GM12878 (cell line): ENCODE measurements around the gene NRXN3. TPM values are rescaled to one million over a fixed set of nuclear protein-coding genes. Genes with fewer than 3 reads are reported as not detected.

Experiments used
- ATAC-seq: fragments of 200-7000 bp; cut with Tn5 transposase; 3 replicates; pipeline ENCODE4 v1.9.1; 2020; ENCODE audit warnings: mild to moderate bottlenecking, moderate library complexity
- BruUV-seq: library from RNA; stranded (reverse); fragments of 400-500 nt; replicated peaks from 2 replicates; lab custom pipeline; 2021; lab: Mats Ljungman, UMichigan
- CTCF ChIA-PET: fragments of 300-600 bp; sonication (Branson Sonifier 250); formaldehyde crosslinking; extraction: SDS; loops from one replicate; lab custom pipeline; 2021; ENCODE audit warnings: inconsistent platforms; lab: Yijun Ruan, JAX
- POLR2A ChIA-PET: fragments of 350-600 bp; formaldehyde crosslinking; extraction: SDS; loops from one replicate; lab custom pipeline; 2021; ENCODE audit warnings: inconsistent platforms; lab: Charles Lee
- RAD21 ChIA-PET: fragments of 300-600 bp; sonication (Branson Sonifier 250); formaldehyde crosslinking; loops from one replicate; lab custom pipeline; 2023; ENCODE audit warnings: antibody characterized with exemption; ENCODE audit not compliant: unreplicated experiment; lab: Charles Lee
- SMC1A ChIA-PET: fragments of 300-600 bp; sonication (Branson Sonifier 250); formaldehyde crosslinking; loops from one replicate; lab custom pipeline; 2023; ENCODE audit not compliant: unreplicated experiment, uncharacterized antibody; lab: Charles Lee
- DNase-seq: peaks from one replicate; pipeline ENCODE4 v3.0.0-alpha.2; 2011; ENCODE audit warnings: low read depth, low spot score
- FAIRE-seq: peaks from 3 replicates; lab custom pipeline; 2011; peaks lifted over from hg19 to GRCh38; lab: Jason Lieb, UNC
- H2AFZ ChIP-seq: 2 replicates; pipeline ENCODE4 v1.6.0; 2011; ENCODE audit warnings: low read depth, low read length, control low read depth; ENCODE audit not compliant: control insufficient read depth
- H3K27ac ChIP-seq: 2 replicates; pipeline ENCODE4 v1.5.1; 2011; ENCODE audit warnings: control low read depth; ENCODE audit not compliant: control insufficient read depth, insufficient read depth
- H3K27me3 ChIP-seq, 2 experiments: replicated peaks in 1 of 2; 2 replicates each; pipeline versions ENCODE4 v1.6.0 to v1.6.1; 2011; ENCODE audit warnings: low read length in 1 of 2; ENCODE audit not compliant: control insufficient read depth in 2 of 2, insufficient read depth in 2 of 2
- H3K36me3 ChIP-seq, 2 experiments: 2 replicates each; pipeline ENCODE4 v1.5.1; 2011; ENCODE audit warnings: low read length in 1 of 2; ENCODE audit not compliant: control insufficient read depth in 2 of 2, insufficient read depth in 2 of 2
- H3K4me1 ChIP-seq: 2 replicates; pipeline ENCODE4 v1.6.1; 2011; ENCODE audit warnings: mild to moderate bottlenecking, low read length, moderate library complexity, mixed read lengths; ENCODE audit not compliant: control insufficient read depth, insufficient read depth
- H3K4me2 ChIP-seq: 2 replicates; pipeline ENCODE4 v1.6.0; 2011; ENCODE audit warnings: control low read depth; ENCODE audit not compliant: control insufficient read depth, insufficient read depth
- H3K4me3 ChIP-seq: fragments of 200-600 bp; sonication (generic); 2 replicates; pipeline ENCODE4 v1.5.1; 2016
- H3K79me2 ChIP-seq: 2 replicates; pipeline ENCODE4 v1.6.0; 2011; ENCODE audit warnings: low read length; ENCODE audit not compliant: control insufficient read depth, insufficient read depth
- H3K9ac ChIP-seq: 2 replicates; pipeline ENCODE4 v1.8.0; 2011; ENCODE audit warnings: low read length, control low read depth, mixed read lengths; ENCODE audit not compliant: control insufficient read depth, insufficient read depth
- H3K9me3 ChIP-seq: replicated peaks from 3 replicates; pipeline ENCODE4 v1.5.1; 2011; ENCODE audit warnings: mild to moderate bottlenecking, low read length; ENCODE audit not compliant: control insufficient read depth, insufficient read depth
- H4K20me1 ChIP-seq: 2 replicates; pipeline ENCODE4 v1.6.0; 2011; ENCODE audit not compliant: control insufficient read depth, insufficient read depth
- BRCA1 ChIP-seq: IDR thresholded peaks from 2 replicates; pipeline ENCODE4 v1.6.1; 2011; ENCODE audit warnings: low read depth, low read length, improper control_type of control experiment
- E4F1 ChIP-seq: fragments of 450-650 bp; IDR thresholded peaks from 2 replicates; pipeline ENCODE4 v1.6.1; 2018; ENCODE audit warnings: borderline replicate concordance, mild to moderate bottlenecking; ENCODE audit not compliant: partially characterized antibody
- FOXK2 ChIP-seq: fragments of 450-650 bp; IDR thresholded peaks from 2 replicates; pipeline ENCODE4 v1.6.1; 2017; ENCODE audit warnings: mild to moderate bottlenecking, moderate library complexity
- GATAD2B ChIP-seq: fragments of 450-650 bp; conservative IDR thresholded peaks from 2 replicates; pipeline ENCODE4 v1.6.1; 2017; ENCODE audit warnings: low read depth, mild to moderate bottlenecking, moderate library complexity
- IRF4 ChIP-seq: IDR thresholded peaks from 2 replicates; pipeline ENCODE4 v1.6.1; 2011; ENCODE audit warnings: low read depth, low read length
- LARP7 ChIP-seq: fragments of 450-650 bp; IDR thresholded peaks from 2 replicates; pipeline ENCODE4 v1.6.1; 2017; ENCODE audit warnings: mild to moderate bottlenecking
- RAD21 ChIP-seq: IDR thresholded peaks from 2 replicates; pipeline ENCODE4 v1.6.1; 2011; ENCODE audit warnings: mild to moderate bottlenecking, low read depth, low read length, moderate library complexity; ENCODE audit not compliant: insufficient read depth
- SMAD5 ChIP-seq: IDR thresholded peaks from 2 replicates; pipeline ENCODE4 v1.6.1; 2016; ENCODE audit warnings: antibody characterized with exemption, low read depth
- SP1 ChIP-seq: IDR thresholded peaks from one replicate; pipeline ENCODE4 v1.6.1; 2011; ENCODE audit warnings: low read depth, low read length
- SUZ12 ChIP-seq: fragments of 200-600 bp; sonication (generic); IDR thresholded peaks from one replicate; pipeline ENCODE4 v1.6.1; 2018; ENCODE audit warnings: antibody characterized with exemption, mild to moderate bottlenecking; ENCODE audit not compliant: unreplicated experiment
- ZNF274 ChIP-seq: IDR thresholded peaks from one replicate; pipeline ENCODE4 v1.8.0; 2011; ENCODE audit not compliant: insufficient read length, insufficient read depth
- ZNF622 ChIP-seq: fragments of 450-650 bp; IDR thresholded peaks from 2 replicates; pipeline ENCODE4 v1.6.1; 2017; ENCODE audit warnings: mild to moderate bottlenecking, inconsistent platforms
- WGBS: methylation state at CpG from one replicate; pipeline ENCODE4 v1.1.6; 2016; ENCODE audit warnings: low lambda C conversion rate; ENCODE audit not compliant: insufficient replicate concordance, insufficient coverage; ENCODE audit errors: missing lambda C conversion rate; 5-methylcytosine and 5-hydroxymethylcytosine counted together
- in situ Hi-C: fragments of 300-500 bp; cut with MboI; formaldehyde crosslinking; loops from 9 replicates; pipeline ENCODE4 v1.14.3; 2018; ENCODE audit warnings: mixed read lengths
- intact Hi-C: fragments of 100-400 bp; cut with micrococcal nuclease; formaldehyde crosslinking; loops from one replicate; pipeline ENCODE4 v1.14.2; 2022; ENCODE audit not compliant: unreplicated experiment
- polyA plus RNA-seq, 11 experiments: library from polyadenylated mRNA; depleted of rRNA in 4 of 11; unstranded in 6 of 11; stranded (reverse) in 5 of 11; fragments of >200 nt; fragmentation: Nextera tagmentation in 4 of 11; fragmentation: Illumina TruSeq in 1 of 11; extraction: Ambion mirVana in 4 of 11; extraction: Trizol in 1 of 11; gene quantifications; 1 replicate in 1 of 11; 2 replicates in 10 of 11; pipeline versions ENCODE4 v1.2.1 to v1.2.3, GENCODE V29; 2011 to 2016; ENCODE audit warnings: inconsistent platforms in 2 of 11, missing spikeins in 2 of 11, low read depth in 1 of 11
- total RNA-seq, 4 experiments: library from RNA; depleted of rRNA in 3 of 4; stranded (reverse); fragments of >200 nt in 3 of 4; fragmentation: Illumina TruSeq in 1 of 4; extraction: Trizol in 1 of 4; gene quantifications; 2 replicates each; pipeline versions ENCODE4 v1.2.1 to v1.2.3, GENCODE V29; 2013 to 2021
- TF ChIP-seq, protein P1 (sequence below): fragments of 450-650 bp; IDR thresholded peaks from 2 replicates; pipeline ENCODE4 v1.6.1; 2017; ENCODE audit warnings: mild to moderate bottlenecking, moderate library complexity
- TF ChIP-seq, protein P2 (sequence below): fragments of 450-650 bp; IDR thresholded peaks from 2 replicates; pipeline ENCODE4 v1.6.1; 2017; ENCODE audit warnings: mild to moderate bottlenecking, moderate library complexity

Gene NRXN3
- total and polyA plus RNA-seq, 10 of the 15 experiments (the other 5 are each of a cell fraction or from before 2014, with no cell fraction given), result 0.52 to 3.3 (median 1.4) TPM

GRCh38 chr14:78207414-78207813 is 37.2 kb downstream of the NRXN3 start:
- ChIA-PET CTCF (no interaction called here), RAD21 (no interaction called here), POLR2A (no interaction called here), SMC1A (no interaction called here)
- no TSS peak for BruUV-seq
- H3K9ac ChIP-seq, result no peak overlapping the region
- H3K36me3 ChIP-seq, result no peaks in the 10 kb centered on the region
- no peak for DNase-seq
- no peaks in the 10 kb centered on the region for H3K27me3 ChIP-seq
- H3K79me2 ChIP-seq, result no peaks in the 10 kb centered on the region
- no peak overlapping the region for H3K4me2 ChIP-seq
- H3K27ac ChIP-seq, result no peak overlapping the region
- no peak for FAIRE-seq
- WGBS, result 20% methylated on average over 5 of the region's 5 CpGs
- no peaks in the 10 kb centered on the region; the same call in 2 of the 3 replicates for H3K9me3 ChIP-seq
- H4K20me1 ChIP-seq, result no peaks in the 10 kb centered on the region
- H3K4me1 ChIP-seq, result peaks cover 1% of the 10 kb centered on the region; the same call in 1 of the 2 replicates
- in situ Hi-C loops, result no loop called here
- intact Hi-C loops, result no loop called here
- no peak overlapping the region for H2AFZ ChIP-seq
- H3K4me3 ChIP-seq, result no peak overlapping the region
- no peak for ATAC-seq
- TF ChIP-seq BRCA1 (no peak), IRF4 (no peak), SUZ12 (no peak), ZNF622 (no peak), GATAD2B (no peak), SP1 (no peak), RAD21 (no peak), SMAD5 (no peak), E4F1 (no peak), ZNF274 (no peak), LARP7 (no peak), FOXK2 (no peak)
- TF ChIP-seq, protein P1, sequence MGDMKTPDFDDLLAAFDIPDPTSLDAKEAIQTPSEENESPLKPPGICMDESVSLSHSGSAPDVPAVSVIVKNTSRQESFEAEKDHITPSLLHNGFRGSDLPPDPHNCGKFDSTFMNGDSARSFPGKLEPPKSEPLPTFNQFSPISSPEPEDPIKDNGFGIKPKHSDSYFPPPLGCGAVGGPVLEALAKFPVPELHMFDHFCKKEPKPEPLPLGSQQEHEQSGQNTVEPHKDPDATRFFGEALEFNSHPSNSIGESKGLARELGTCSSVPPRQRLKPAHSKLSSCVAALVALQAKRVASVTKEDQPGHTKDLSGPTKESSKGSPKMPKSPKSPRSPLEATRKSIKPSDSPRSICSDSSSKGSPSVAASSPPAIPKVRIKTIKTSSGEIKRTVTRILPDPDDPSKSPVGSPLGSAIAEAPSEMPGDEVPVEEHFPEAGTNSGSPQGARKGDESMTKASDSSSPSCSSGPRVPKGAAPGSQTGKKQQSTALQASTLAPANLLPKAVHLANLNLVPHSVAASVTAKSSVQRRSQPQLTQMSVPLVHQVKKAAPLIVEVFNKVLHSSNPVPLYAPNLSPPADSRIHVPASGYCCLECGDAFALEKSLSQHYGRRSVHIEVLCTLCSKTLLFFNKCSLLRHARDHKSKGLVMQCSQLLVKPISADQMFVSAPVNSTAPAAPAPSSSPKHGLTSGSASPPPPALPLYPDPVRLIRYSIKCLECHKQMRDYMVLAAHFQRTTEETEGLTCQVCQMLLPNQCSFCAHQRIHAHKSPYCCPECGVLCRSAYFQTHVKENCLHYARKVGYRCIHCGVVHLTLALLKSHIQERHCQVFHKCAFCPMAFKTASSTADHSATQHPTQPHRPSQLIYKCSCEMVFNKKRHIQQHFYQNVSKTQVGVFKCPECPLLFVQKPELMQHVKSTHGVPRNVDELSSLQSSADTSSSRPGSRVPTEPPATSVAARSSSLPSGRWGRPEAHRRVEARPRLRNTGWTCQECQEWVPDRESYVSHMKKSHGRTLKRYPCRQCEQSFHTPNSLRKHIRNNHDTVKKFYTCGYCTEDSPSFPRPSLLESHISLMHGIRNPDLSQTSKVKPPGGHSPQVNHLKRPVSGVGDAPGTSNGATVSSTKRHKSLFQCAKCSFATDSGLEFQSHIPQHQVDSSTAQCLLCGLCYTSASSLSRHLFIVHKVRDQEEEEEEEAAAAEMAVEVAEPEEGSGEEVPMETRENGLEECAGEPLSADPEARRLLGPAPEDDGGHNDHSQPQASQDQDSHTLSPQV, result no peak
- TF ChIP-seq, protein P2, sequence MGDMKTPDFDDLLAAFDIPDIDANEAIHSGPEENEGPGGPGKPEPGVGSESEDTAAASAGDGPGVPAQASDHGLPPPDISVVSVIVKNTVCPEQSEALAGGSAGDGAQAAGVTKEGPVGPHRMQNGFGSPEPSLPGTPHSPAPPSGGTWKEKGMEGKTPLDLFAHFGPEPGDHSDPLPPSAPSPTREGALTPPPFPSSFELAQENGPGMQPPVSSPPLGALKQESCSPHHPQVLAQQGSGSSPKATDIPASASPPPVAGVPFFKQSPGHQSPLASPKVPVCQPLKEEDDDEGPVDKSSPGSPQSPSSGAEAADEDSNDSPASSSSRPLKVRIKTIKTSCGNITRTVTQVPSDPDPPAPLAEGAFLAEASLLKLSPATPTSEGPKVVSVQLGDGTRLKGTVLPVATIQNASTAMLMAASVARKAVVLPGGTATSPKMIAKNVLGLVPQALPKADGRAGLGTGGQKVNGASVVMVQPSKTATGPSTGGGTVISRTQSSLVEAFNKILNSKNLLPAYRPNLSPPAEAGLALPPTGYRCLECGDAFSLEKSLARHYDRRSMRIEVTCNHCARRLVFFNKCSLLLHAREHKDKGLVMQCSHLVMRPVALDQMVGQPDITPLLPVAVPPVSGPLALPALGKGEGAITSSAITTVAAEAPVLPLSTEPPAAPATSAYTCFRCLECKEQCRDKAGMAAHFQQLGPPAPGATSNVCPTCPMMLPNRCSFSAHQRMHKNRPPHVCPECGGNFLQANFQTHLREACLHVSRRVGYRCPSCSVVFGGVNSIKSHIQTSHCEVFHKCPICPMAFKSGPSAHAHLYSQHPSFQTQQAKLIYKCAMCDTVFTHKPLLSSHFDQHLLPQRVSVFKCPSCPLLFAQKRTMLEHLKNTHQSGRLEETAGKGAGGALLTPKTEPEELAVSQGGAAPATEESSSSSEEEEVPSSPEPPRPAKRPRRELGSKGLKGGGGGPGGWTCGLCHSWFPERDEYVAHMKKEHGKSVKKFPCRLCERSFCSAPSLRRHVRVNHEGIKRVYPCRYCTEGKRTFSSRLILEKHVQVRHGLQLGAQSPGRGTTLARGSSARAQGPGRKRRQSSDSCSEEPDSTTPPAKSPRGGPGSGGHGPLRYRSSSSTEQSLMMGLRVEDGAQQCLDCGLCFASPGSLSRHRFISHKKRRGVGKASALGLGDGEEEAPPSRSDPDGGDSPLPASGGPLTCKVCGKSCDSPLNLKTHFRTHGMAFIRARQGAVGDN, result no peak
